ENCODE results near the gene ETV3. TPM values are rescaled to one million over a fixed set of nuclear protein-coding genes. Genes with fewer than 3 reads are reported as not detected.

The ETV3 gene
- total and polyA plus RNA-seq, 12 donors = 3.7 to 27.5 (median 20.1) TPM

DNA sequence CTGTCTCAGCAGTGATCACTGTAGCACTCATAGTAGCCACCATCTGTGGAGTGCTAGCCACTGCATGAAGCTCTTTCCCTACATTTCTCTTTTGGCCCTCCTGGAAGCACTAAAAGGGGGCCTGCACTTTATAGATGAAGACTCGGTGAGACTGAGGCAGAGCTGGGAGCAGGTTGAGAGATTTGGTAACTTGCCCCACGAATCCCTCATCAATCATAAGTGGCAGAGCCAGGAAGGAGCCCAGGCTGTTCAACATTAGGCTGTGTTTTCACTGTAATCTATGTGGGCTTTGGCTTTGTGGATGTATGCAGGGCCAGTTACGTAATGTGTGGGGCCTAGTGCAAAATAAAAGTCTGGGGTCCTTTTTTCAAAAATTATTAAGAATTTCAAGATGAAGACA, 13.3 kb upstream of the ETV3 start:
- 86 to 88% methylated on average over 3 of the region's 3 CpGs for WGBS, 2 donors
- ATAC-seq (no peak), DNase-seq (no peak)
- peaks cover 8 to 38% (median 23%) of the 10 kb centered on the region in 9 donors for H3K4me1 ChIP-seq
- no peak overlapping the region for H3K4me3 ChIP-seq
- no peaks in the 10 kb centered on the region for H3K27me3 ChIP-seq
- TF ChIP-seq, protein P1, sequence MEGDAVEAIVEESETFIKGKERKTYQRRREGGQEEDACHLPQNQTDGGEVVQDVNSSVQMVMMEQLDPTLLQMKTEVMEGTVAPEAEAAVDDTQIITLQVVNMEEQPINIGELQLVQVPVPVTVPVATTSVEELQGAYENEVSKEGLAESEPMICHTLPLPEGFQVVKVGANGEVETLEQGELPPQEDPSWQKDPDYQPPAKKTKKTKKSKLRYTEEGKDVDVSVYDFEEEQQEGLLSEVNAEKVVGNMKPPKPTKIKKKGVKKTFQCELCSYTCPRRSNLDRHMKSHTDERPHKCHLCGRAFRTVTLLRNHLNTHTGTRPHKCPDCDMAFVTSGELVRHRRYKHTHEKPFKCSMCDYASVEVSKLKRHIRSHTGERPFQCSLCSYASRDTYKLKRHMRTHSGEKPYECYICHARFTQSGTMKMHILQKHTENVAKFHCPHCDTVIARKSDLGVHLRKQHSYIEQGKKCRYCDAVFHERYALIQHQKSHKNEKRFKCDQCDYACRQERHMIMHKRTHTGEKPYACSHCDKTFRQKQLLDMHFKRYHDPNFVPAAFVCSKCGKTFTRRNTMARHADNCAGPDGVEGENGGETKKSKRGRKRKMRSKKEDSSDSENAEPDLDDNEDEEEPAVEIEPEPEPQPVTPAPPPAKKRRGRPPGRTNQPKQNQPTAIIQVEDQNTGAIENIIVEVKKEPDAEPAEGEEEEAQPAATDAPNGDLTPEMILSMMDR (IDR thresholded peaks at IDR 0.05) = no peak
- no peaks in the 10 kb centered on the region for H3K9me3 ChIP-seq
- intact Hi-C loops (cut with DNase I) = no loop called here
- no peak overlapping the region for H3K27ac ChIP-seq
- H3K36me3 ChIP-seq = no peaks in the 10 kb centered on the region

DNA sequence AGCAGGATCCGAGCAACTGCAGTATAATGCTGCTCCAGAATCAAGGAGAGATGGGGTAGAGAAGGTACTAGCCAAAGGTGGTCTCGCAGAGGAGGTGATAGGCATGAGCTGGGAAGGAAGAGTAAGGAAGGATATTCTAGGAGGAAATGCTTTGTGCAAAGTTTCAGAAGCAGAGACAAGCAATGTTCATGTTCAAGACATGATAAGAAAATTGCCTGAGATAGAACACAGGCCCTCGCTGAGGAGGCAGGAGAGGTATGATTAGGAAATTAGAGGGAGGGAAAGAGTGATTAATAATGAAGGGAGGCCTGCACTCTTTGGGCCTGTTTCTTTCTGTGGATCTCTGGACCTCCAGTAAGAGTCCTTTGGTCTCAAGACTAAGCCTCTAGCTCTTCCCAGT, 12.9 kb upstream of the ETV3 start:
- ATAC-seq = no peak

DNA sequence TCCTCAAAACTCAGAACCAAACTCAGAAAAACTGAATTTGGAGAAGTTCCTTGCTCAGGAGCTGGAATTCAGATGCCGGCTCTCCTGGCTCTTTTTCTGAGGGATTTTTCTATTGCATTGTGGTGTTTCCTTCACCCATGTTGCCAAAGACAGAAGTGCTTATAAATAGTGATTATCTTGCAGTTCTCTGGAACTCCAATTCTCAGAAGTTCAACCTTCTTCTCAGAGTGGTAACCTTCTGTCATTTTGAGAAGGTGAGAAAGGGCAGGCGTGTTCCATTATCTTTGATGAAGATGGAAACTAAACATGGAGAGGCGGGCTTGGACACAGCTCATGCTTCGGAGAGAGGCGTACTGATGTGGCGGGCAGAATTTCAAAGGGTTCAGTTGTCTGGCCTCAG, 12.4 kb upstream of the ETV3 start:
- no peaks in the 10 kb centered on the region for H3K36me3 ChIP-seq
- H3K4me1 ChIP-seq = peaks cover 5 to 29% (median 16%) of the 10 kb centered on the region in 9 donors
- no peak overlapping the region for H3K27ac ChIP-seq
- no peaks in the 10 kb centered on the region for H3K27me3 ChIP-seq
- TF ChIP-seq, protein P1 (IDR thresholded peaks at IDR 0.05) = no peak
- no peak for DNase-seq
- H3K9me3 ChIP-seq = no peaks in the 10 kb centered on the region
- intact Hi-C loops (cut with DNase I) = no loop called here
- WGBS, 2 donors = 90 to 93% methylated on average over 6 of the region's 6 CpGs
- no peak overlapping the region for H3K4me3 ChIP-seq
- ATAC-seq = no peak

More for the DNA sequence above, 12.9 kb upstream of the ETV3 start:
- Histone ChIP-seq H3K4me1 (peaks cover 8 to 33% (median 21%) of the 10 kb centered on the region in 9 donors), H3K36me3 (no peaks in the 10 kb centered on the region), H3K4me3 (no peak overlapping the region), H3K27ac (no peak overlapping the region), H3K27me3 (no peaks in the 10 kb centered on the region), H3K9me3 (no peaks in the 10 kb centered on the region)
- intact Hi-C loops (cut with DNase I) = no loop called here
- 80 to 83% methylated on average over 3 of the region's 3 CpGs for WGBS, 2 donors
- DNase-seq = no peak
- TF ChIP-seq, protein P1 (IDR thresholded peaks at IDR 0.05) = no peak

DNA sequence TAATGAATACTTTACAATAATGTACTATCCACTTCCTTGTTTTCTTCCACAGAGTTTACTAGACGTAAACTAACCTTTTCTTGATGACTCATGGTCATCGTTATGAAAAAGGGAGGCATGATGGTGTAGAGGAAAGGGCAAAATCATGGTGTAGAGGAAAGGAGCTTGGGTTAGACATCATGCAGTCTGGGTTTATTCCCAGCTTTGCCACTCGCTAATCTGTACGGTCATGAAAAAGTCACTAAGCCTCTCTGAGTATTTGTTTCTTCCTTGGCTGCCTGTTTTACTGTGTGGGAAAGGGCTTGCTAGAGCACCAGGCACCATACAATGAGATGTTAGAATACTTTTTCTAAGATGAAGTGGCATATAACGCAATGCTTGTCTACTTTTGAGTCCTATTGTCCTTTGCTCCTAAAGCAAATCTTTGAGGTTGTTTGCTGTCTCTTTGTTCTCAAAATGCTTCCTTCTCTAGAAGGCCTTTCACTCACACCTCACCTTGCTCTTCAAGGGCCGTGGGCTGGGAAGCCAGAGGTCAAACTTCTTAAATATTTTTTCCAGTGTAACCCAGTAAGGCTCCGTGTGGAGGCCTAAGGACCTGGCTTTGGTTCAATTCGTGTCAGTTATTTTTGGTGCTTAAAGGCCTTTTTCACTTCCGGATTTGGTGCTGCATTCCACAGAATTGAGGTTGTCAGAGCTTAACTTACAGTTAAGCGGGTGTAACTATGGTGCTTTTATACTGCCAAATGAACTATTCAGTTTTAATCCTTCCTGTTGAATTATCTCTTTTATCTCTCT, 9.9 kb upstream of the ETV3 start:
- no peak overlapping the region for H3K4me3 ChIP-seq
- peak overlapping the region in 2 of 10 donors; percentile 15 to 28 for H3K27ac ChIP-seq
- no peak for DNase-seq
- ATAC-seq = no peak
- TF ChIP-seq, protein P1 (IDR thresholded peaks at IDR 0.05) = no peak
- no peaks in the 10 kb centered on the region for H3K9me3 ChIP-seq
- intact Hi-C loops (cut with DNase I) = no loop called here
- peaks cover 0 to 10% (median 0%) of the 10 kb centered on the region in 9 donors for H3K4me1 ChIP-seq
- no peaks in the 10 kb centered on the region for H3K36me3 ChIP-seq
- no peaks in the 10 kb centered on the region for H3K27me3 ChIP-seq
- 62 to 65% methylated on average over 10 of the region's 10 CpGs for WGBS, 2 donors

All from heart right ventricle (tissue), 16 donors.